Hepatocyte (in vitro differentiated cells): ENCODE data around the gene TSPAN16. TPM values are rescaled to one million over a fixed set of nuclear protein-coding genes. Genes with fewer than 3 reads are reported as not detected.
A peak's percentile ranks its signal among the peaks of the same experiment; 100 is the strongest.
"Not testable (repeated sequence)": the region's sequence is repeated elsewhere in the genome, so short reads cannot be mapped to it uniquely, and the experiment has no call there.

Experiments
- DNase-seq: peaks from one replicate; pipeline ENCODE4 v3.0.0-alpha.2; 2016; ENCODE audit warnings: low spot score
- H2AFZ ChIP-seq: fragments of 200-600 bp; sonication (generic); 2 replicates; pipeline ENCODE4 v1.6.0; 2016; ENCODE audit warnings: antibody characterized with exemption, mild to moderate bottlenecking
- H3K27ac ChIP-seq: fragments of 200-600 bp; sonication (generic); 2 replicates; pipeline ENCODE4 v1.5.1; 2016; ENCODE audit warnings: mild to moderate bottlenecking
- H3K27me3 ChIP-seq: fragments of 200-600 bp; sonication (generic); 2 replicates; pipeline ENCODE4 v1.6.1; 2016
- H3K36me3 ChIP-seq: fragments of 200-600 bp; sonication (generic); replicated peaks from 2 replicates; pipeline ENCODE4 v1.5.1; 2016; ENCODE audit warnings: low read depth; ENCODE audit not compliant: insufficient read depth
- H3K4me1 ChIP-seq: fragments of 200-600 bp; sonication (generic); 2 replicates; pipeline ENCODE4 v1.5.1; 2016; ENCODE audit warnings: mild to moderate bottlenecking, moderate library complexity; ENCODE audit not compliant: insufficient read depth
- H3K4me2 ChIP-seq: fragments of 200-600 bp; sonication (generic); 2 replicates; pipeline ENCODE4 v1.6.0; 2016
- H3K4me3 ChIP-seq: fragments of 200-600 bp; sonication (generic); 2 replicates; pipeline ENCODE4 v1.5.1; 2016; ENCODE audit warnings: mild to moderate bottlenecking
- H3K79me2 ChIP-seq: fragments of 200-600 bp; sonication (generic); 2 replicates; pipeline ENCODE4 v1.6.0; 2017; ENCODE audit warnings: mild to moderate bottlenecking
- H3K9me2 ChIP-seq: fragments of 200-600 bp; sonication (generic); replicated peaks from 2 replicates; pipeline ENCODE4 v1.6.0; 2017; ENCODE audit warnings: mild to moderate bottlenecking; ENCODE audit not compliant: insufficient read depth
- H3K9me3 ChIP-seq: fragments of 200-600 bp; sonication (generic); 2 replicates; pipeline ENCODE4 v1.5.1; 2016; ENCODE audit warnings: low read depth, mild to moderate bottlenecking
- H4K20me1 ChIP-seq: fragments of 200-600 bp; sonication (generic); 2 replicates; pipeline ENCODE4 v1.6.0; 2016; ENCODE audit warnings: mild to moderate bottlenecking; ENCODE audit not compliant: insufficient read depth, poor library complexity, severe bottlenecking
- EZH2 ChIP-seq: fragments of 200-600 bp; sonication (generic); IDR thresholded peaks from 2 replicates; pipeline ENCODE4 v1.6.1; 2016; ENCODE audit warnings: antibody characterized with exemption, mild to moderate bottlenecking, borderline replicate concordance
- EZH2phosphoT487 ChIP-seq: fragments of 200-600 bp; sonication (generic); IDR thresholded peaks from one replicate; pipeline ENCODE4 v1.6.1; 2018; ENCODE audit warnings: antibody characterized with exemption, mild to moderate bottlenecking, low read depth, moderate library complexity; ENCODE audit not compliant: unreplicated experiment, severe bottlenecking
- WGBS: methylation state at CpG from one replicate; pipeline ENCODE4 v1.1.6; 2016; ENCODE audit warnings: low lambda C conversion rate; ENCODE audit errors: missing lambda C conversion rate; 5-methylcytosine and 5-hydroxymethylcytosine counted together
- polyA plus RNA-seq: library from polyadenylated mRNA; unstranded; fragments of >200 nt; fragmentation: Nextera tagmentation; extraction: Ambion mirVana; gene quantifications from 2 replicates; pipeline ENCODE4 v1.2.1, GENCODE V29; 2016
- total RNA-seq: library from RNA; depleted of rRNA; stranded (reverse); fragments of >200 nt; gene quantifications from 2 replicates; pipeline ENCODE4 v1.2.3, GENCODE V29; 2014
- TF ChIP-seq, protein P1 (sequence below): fragments of 200-600 bp; sonication (generic); IDR thresholded peaks from 2 replicates; pipeline ENCODE4 v1.5.1; 2016; ENCODE audit warnings: antibody characterized with exemption, mild to moderate bottlenecking; ENCODE audit not compliant: poor library complexity

The TSPAN16 gene
- total and polyA plus RNA-seq, 2 experiments from 2014 or later, result not detected

DNA sequence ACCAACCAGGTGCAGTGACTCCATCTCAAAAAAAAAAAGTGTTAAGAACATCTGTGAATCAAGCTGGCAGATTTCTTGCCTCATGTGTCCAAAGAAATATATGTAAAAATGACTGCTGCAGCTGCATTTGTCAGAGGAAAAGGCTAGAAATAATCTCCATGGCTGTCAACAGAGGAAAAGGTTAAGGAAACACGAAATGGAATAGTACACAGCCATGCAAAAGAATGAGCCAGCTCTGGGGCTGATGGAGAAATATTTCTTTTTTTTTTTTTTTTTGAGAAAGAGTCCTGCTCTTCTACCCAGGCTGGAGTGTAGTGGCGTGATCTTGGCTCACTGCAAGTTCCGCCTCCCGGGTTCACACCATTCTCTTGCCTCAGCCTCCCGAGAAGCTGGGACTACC lies 36.9 kb downstream of the TSPAN16 start:
- Histone ChIP-seq H3K4me2 (no peak overlapping the region), H3K4me3 (no peak overlapping the region), H3K27me3 (no peaks in the 10 kb centered on the region), H3K4me1 (no peaks in the 10 kb centered on the region), H4K20me1 (peaks cover 4% of the 10 kb centered on the region), H3K9me3 (no peaks in the 10 kb centered on the region), H3K36me3 (no peaks in the 10 kb centered on the region), H3K27ac (no peak overlapping the region), H3K79me2 (peaks cover 28% of the 10 kb centered on the region), H3K9me2 (no peaks in the 10 kb centered on the region), H2AFZ (no peak overlapping the region)
- no peak for DNase-seq
- 87% methylated on average over 5 of the region's 5 CpGs for WGBS
- no peak for TF ChIP-seq EZH2phosphoT487
- TF ChIP-seq, protein P1, sequence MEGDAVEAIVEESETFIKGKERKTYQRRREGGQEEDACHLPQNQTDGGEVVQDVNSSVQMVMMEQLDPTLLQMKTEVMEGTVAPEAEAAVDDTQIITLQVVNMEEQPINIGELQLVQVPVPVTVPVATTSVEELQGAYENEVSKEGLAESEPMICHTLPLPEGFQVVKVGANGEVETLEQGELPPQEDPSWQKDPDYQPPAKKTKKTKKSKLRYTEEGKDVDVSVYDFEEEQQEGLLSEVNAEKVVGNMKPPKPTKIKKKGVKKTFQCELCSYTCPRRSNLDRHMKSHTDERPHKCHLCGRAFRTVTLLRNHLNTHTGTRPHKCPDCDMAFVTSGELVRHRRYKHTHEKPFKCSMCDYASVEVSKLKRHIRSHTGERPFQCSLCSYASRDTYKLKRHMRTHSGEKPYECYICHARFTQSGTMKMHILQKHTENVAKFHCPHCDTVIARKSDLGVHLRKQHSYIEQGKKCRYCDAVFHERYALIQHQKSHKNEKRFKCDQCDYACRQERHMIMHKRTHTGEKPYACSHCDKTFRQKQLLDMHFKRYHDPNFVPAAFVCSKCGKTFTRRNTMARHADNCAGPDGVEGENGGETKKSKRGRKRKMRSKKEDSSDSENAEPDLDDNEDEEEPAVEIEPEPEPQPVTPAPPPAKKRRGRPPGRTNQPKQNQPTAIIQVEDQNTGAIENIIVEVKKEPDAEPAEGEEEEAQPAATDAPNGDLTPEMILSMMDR, result no peak
- no peak for TF ChIP-seq EZH2

DNA sequence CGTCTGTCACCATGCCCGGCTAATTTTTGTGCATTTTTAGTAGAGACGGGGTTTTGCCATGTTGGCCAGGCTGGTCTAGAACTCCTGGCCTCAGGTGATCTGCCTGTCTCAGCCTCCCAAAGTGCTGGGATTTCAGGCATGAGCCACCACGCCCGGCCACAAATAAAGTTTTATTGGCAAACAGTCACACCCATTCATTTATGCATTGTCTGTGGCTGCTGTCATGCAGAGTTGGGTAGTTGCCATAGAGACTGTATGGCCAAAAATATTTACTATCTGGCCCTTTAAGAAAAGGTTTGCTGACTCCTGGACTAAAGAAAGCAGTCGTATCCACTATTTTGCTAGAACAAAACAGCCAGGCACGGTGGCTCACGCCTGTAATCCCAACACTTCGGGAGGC lies 37.9 kb downstream of the TSPAN16 start:
- WGBS, result 88% methylated on average over 9 of the region's 9 CpGs
- not testable (repeated sequence) for H3K9me3 ChIP-seq, H3K4me3 ChIP-seq, H3K36me3 ChIP-seq, H2AFZ ChIP-seq, H3K9me2 ChIP-seq, DNase-seq, H3K4me1 ChIP-seq, H3K27ac ChIP-seq, H4K20me1 ChIP-seq, H3K27me3 ChIP-seq, H3K4me2 ChIP-seq
- H3K79me2 ChIP-seq, result peaks cover 32% of the 10 kb centered on the region

DNA sequence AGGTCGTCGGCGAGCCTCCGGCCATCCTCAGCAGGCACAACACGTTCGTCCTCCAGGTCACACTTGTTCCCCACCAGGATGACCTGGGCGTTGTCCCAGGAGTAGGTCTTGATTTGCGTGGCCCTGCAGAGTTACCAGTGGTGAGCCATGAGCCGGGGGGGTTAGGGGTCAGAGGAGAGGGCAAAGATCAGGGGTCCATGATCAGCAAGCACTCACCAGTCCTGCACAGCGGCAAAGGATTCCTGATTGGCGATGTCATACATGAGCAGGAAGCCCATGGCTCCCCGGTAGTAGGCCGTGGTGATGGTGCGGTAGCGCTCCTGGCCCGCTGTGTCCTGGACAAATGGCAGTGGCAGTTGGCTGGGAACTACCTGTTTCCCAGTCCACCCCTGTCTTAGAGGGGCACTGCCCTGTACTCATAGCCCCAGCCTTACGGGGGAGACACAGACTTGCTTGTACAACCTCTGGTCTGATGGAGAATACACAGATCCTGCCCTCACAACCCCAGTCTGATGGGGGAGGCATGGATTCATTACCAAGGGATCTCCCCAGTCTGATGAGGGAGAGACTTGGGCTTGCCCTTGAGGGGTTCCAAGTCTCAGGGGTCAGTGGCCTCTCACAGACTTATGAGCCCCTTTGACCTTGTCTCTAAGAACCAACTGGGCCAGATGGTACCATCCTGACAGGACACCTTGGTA lies 39.6 kb downstream of the TSPAN16 start:
- TF ChIP-seq, protein P1, result no peak
- TF ChIP-seq EZH2, result no peak
- no peak for TF ChIP-seq EZH2phosphoT487
- Histone ChIP-seq H3K27ac (no peak overlapping the region), H3K27me3 (no peaks in the 10 kb centered on the region), H3K9me2 (no peaks in the 10 kb centered on the region), H3K9me3 (no peaks in the 10 kb centered on the region), H4K20me1 (peaks cover 4% of the 10 kb centered on the region), H2AFZ (no peak overlapping the region), H3K4me1 (peaks cover 5% of the 10 kb centered on the region), H3K4me2 (no peak overlapping the region), H3K36me3 (no peaks in the 10 kb centered on the region), H3K4me3 (no peak overlapping the region), H3K79me2 (peaks cover 46% of the 10 kb centered on the region)
- DNase-seq, result no peak
- 97% methylated on average over 17 of the region's 17 CpGs for WGBS

DNA sequence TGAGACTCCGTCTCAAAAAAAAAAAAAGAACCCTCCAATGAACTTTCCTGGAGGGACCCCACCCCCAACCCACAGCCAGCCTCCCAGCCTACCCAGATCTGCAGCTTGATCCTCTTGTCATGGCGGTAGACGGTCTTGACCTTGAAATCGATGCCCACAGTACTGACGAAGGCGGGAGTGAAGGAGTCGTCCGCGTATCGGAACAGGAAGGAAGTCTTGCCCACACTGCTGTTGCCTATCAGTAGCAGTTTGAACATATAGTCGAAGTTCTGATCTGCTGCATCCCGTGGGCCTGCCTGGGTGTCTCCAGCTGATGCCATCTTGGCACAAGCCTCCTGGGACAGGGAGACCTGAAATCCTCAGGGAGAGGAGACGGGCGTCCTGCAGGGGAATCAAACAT lies 41.1 kb downstream of the TSPAN16 start:
- no peaks in the 10 kb centered on the region for H3K27me3 ChIP-seq
- no peaks in the 10 kb centered on the region for H3K9me2 ChIP-seq
- H3K79me2 ChIP-seq, result peaks cover 46% of the 10 kb centered on the region
- H3K36me3 ChIP-seq, result no peaks in the 10 kb centered on the region
- peaks cover 5% of the 10 kb centered on the region for H3K4me1 ChIP-seq
- no peaks in the 10 kb centered on the region for H3K9me3 ChIP-seq
- DNase-seq, result peak; percentile 5
- no peak overlapping the region for H3K4me3 ChIP-seq
- 96% methylated on average over 14 of the region's 14 CpGs for WGBS
- no peak for TF ChIP-seq EZH2
- no peak for TF ChIP-seq EZH2phosphoT487
- TF ChIP-seq, protein P1, result no peak
- no peak overlapping the region for H2AFZ ChIP-seq
- peak overlapping the region; percentile 83 for H3K27ac ChIP-seq
- H3K4me2 ChIP-seq, result peak overlapping the region; percentile 89
- H4K20me1 ChIP-seq, result peaks cover 4% of the 10 kb centered on the region
